ENCODE measurements around the gene ZNF133.
"Not testable (repeated sequence)": the region's sequence is repeated elsewhere in the genome, so short reads cannot be mapped to it uniquely, and the experiment has no call there.

The ZNF133 gene

GRCh38 chr20:18258126-18258860 lies 30.0 kb upstream of the ZNF133 start:
- H3K4me3 ChIP-seq (ENCODE audit: low read depth in 1 of 2, low read length in 2 of 2): no peak overlapping the region
- H3K9ac ChIP-seq (ENCODE audit: low read depth in 1 of 2, low read length in 2 of 2): no peak overlapping the region
- H3K27ac ChIP-seq (ENCODE audit: low read depth, low read length): no peak overlapping the region
- H3K9me3 ChIP-seq (ENCODE audit: control insufficient read depth in 1 of 2, low read length in 2 of 2): no peaks in the 10 kb centered on the region
- H3K4me1 ChIP-seq (ENCODE audit: control insufficient read depth in 1 of 2, insufficient read depth in 2 of 2, low read length in 2 of 2): no peaks in the 10 kb centered on the region
- H3K36me3 ChIP-seq (ENCODE audit: control insufficient read depth in 1 of 2, insufficient read depth in 2 of 2, low read length in 2 of 2): no peaks in the 10 kb centered on the region
- H3K27me3 ChIP-seq (ENCODE audit: control insufficient read depth in 1 of 2, insufficient read depth in 2 of 2, low read length in 2 of 2): no peaks in the 10 kb centered on the region

GRCh38 chr20:18259730-18260129 lies 28.6 kb upstream of the ZNF133 start:
- Histone ChIP-seq H3K9me3 (ENCODE audit: control insufficient read depth in 1 of 2, low read length in 2 of 2) (no peaks in the 10 kb centered on the region), H3K27me3 (ENCODE audit: control insufficient read depth in 1 of 2, insufficient read depth in 2 of 2, low read length in 2 of 2) (no peaks in the 10 kb centered on the region), H3K9ac (ENCODE audit: low read depth in 1 of 2, low read length in 2 of 2) (no peak overlapping the region), H3K27ac (ENCODE audit: low read depth, low read length) (no peak overlapping the region), H3K36me3 (ENCODE audit: control insufficient read depth in 1 of 2, insufficient read depth in 2 of 2, low read length in 2 of 2) (no peaks in the 10 kb centered on the region), H3K4me1 (ENCODE audit: control insufficient read depth in 1 of 2, insufficient read depth in 2 of 2, low read length in 2 of 2) (no peaks in the 10 kb centered on the region), H3K4me3 (ENCODE audit: low read depth in 1 of 2, low read length in 2 of 2) (no peak overlapping the region)

DNA sequence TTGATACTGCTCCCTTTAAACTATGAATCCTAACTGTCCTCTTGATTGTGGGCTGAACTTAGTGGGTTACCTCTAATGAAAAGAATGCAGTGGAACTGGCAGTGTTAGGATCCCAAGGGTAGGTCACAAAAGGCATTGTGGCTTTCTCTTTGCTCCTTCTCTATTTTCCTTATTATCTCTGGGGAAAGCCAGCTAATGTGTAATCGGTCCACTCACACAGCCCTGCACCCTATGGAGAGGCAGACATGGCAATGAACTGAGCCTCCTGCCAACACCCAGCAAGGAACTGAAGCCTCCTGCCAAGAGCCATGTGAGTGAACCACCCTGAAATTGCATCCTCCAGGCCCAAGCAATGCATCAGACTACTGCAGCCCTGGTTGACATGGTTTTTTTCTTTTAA lies 24.6 kb upstream of the ZNF133 start:
- H3K9ac ChIP-seq (ENCODE audit: low read depth in 1 of 2, low read length in 2 of 2): no peak overlapping the region
- H3K4me3 ChIP-seq (ENCODE audit: low read depth in 1 of 2, low read length in 2 of 2): no peak overlapping the region
- H3K27ac ChIP-seq (ENCODE audit: low read depth, low read length): no peak overlapping the region
- no peaks in the 10 kb centered on the region for H3K4me1 ChIP-seq (ENCODE audit: control insufficient read depth in 1 of 2, insufficient read depth in 2 of 2, low read length in 2 of 2)
- H3K27me3 ChIP-seq (ENCODE audit: control insufficient read depth in 1 of 2, insufficient read depth in 2 of 2, low read length in 2 of 2): no peaks in the 10 kb centered on the region
- no peaks in the 10 kb centered on the region for H3K36me3 ChIP-seq (ENCODE audit: control insufficient read depth in 1 of 2, insufficient read depth in 2 of 2, low read length in 2 of 2)
- no peaks in the 10 kb centered on the region for H3K9me3 ChIP-seq (ENCODE audit: control insufficient read depth in 1 of 2, low read length in 2 of 2)

DNA sequence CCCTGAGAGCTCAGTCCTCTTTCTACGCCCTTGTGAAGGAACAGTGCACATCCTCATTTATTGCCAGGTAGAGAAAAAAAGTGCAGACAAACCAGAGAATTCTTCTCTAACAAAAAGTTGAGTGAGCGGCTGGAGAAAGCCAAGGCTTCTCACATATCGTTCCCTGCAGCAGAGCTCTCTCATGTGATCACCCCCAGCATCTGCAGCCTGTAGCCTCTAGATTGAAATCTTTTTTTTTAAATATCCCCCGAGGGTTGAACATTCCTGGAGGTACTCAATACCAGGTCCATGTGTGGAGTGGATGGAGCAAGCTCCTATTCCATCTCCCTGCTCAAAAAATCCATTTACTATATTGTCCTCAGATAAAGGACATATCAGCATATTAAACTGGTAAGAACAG lies 22.9 kb upstream of the ZNF133 start:
- H3K9ac ChIP-seq (ENCODE audit: low read depth in 1 of 2, low read length in 2 of 2): no peak overlapping the region
- H3K27ac ChIP-seq (ENCODE audit: low read depth, low read length): no peak overlapping the region
- no peaks in the 10 kb centered on the region for H3K27me3 ChIP-seq (ENCODE audit: control insufficient read depth in 1 of 2, insufficient read depth in 2 of 2, low read length in 2 of 2)
- H3K9me3 ChIP-seq (ENCODE audit: control insufficient read depth in 1 of 2, low read length in 2 of 2): no peaks in the 10 kb centered on the region
- H3K36me3 ChIP-seq (ENCODE audit: control insufficient read depth in 1 of 2, insufficient read depth in 2 of 2, low read length in 2 of 2): no peaks in the 10 kb centered on the region
- H3K4me1 ChIP-seq (ENCODE audit: control insufficient read depth in 1 of 2, insufficient read depth in 2 of 2, low read length in 2 of 2): peaks cover 0 to 7% of the 10 kb centered on the region in 2 donors
- H3K4me3 ChIP-seq (ENCODE audit: low read depth in 1 of 2, low read length in 2 of 2): no peak overlapping the region

GRCh38 chr20:18266282-18266681 lies 22.0 kb upstream of the ZNF133 start:
- Histone ChIP-seq H3K4me1 (ENCODE audit: control insufficient read depth in 1 of 2, insufficient read depth in 2 of 2, low read length in 2 of 2) (peaks cover 5 to 7% of the 10 kb centered on the region in 2 donors), H3K4me3 (ENCODE audit: low read depth in 1 of 2, low read length in 2 of 2) (no peak overlapping the region), H3K27ac (ENCODE audit: low read depth, low read length) (no peak overlapping the region), H3K9me3 (ENCODE audit: control insufficient read depth in 1 of 2, low read length in 2 of 2) (no peaks in the 10 kb centered on the region), H3K27me3 (ENCODE audit: control insufficient read depth in 1 of 2, insufficient read depth in 2 of 2, low read length in 2 of 2) (no peaks in the 10 kb centered on the region), H3K9ac (ENCODE audit: low read depth in 1 of 2, low read length in 2 of 2) (no peak overlapping the region), H3K36me3 (ENCODE audit: control insufficient read depth in 1 of 2, insufficient read depth in 2 of 2, low read length in 2 of 2) (no peaks in the 10 kb centered on the region)

DNA sequence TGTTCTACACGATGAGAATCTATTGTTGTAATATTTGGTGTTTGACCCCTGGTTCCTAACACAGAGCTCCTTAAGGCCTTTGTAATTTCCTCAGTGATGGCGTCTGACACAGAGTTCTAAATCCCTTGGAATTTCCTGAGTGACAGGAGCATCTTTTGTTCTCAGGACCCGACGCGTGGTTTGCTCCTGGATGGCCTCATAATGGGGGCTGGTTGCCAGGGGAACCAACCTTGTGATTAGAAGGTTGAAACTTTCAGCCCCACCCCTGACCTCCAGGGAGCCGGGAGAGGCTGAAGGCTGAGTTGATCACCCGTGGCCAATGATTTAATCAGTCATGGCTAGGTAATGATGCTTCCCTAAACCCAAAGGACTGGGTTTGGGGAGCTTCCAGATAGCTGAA lies 20.5 kb upstream of the ZNF133 start:
- Histone ChIP-seq H3K4me1 (ENCODE audit: control insufficient read depth in 1 of 2, insufficient read depth in 2 of 2, low read length in 2 of 2) (peaks cover 5 to 7% of the 10 kb centered on the region in 2 donors), H3K27ac (ENCODE audit: low read depth, low read length) (no peak overlapping the region), H3K36me3 (ENCODE audit: control insufficient read depth in 1 of 2, insufficient read depth in 2 of 2, low read length in 2 of 2) (no peaks in the 10 kb centered on the region), H3K9me3 (ENCODE audit: control insufficient read depth in 1 of 2, low read length in 2 of 2) (no peaks in the 10 kb centered on the region), H3K4me3 (ENCODE audit: low read depth in 1 of 2, low read length in 2 of 2) (no peak overlapping the region), H3K27me3 (ENCODE audit: control insufficient read depth in 1 of 2, insufficient read depth in 2 of 2, low read length in 2 of 2) (no peaks in the 10 kb centered on the region), H3K9ac (ENCODE audit: low read depth in 1 of 2, low read length in 2 of 2) (no peak overlapping the region)

DNA sequence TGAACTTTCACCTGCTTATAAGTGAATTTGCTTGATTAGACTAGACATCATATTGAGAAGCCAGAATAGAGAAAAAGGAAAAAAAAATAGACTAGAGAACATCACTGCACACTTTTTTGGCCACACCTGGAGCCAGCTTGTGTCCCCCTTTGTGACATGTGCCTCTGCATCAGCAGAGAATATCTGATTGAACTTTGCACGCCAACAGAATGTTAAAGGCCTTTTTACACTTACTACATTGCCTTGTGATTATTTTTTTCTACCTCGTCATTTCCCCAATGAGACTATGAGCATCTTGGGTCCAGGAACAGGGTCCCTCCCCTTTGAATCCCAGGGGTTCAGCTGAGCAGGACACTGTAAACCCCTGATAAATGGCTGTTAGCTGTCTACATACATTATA lies 17.2 kb upstream of the ZNF133 start:
- H3K27ac ChIP-seq (ENCODE audit: low read depth, low read length): no peak overlapping the region
- peaks cover 2 to 7% of the 10 kb centered on the region in 2 donors for H3K27me3 ChIP-seq (ENCODE audit: control insufficient read depth in 1 of 2, insufficient read depth in 2 of 2, low read length in 2 of 2)
- H3K9me3 ChIP-seq (ENCODE audit: control insufficient read depth in 1 of 2, low read length in 2 of 2): no peaks in the 10 kb centered on the region
- H3K9ac ChIP-seq (ENCODE audit: low read depth in 1 of 2, low read length in 2 of 2): no peak overlapping the region
- H3K36me3 ChIP-seq (ENCODE audit: control insufficient read depth in 1 of 2, insufficient read depth in 2 of 2, low read length in 2 of 2): no peaks in the 10 kb centered on the region
- H3K4me1 ChIP-seq (ENCODE audit: control insufficient read depth in 1 of 2, insufficient read depth in 2 of 2, low read length in 2 of 2): peaks cover 5 to 7% of the 10 kb centered on the region in 2 donors
- no peak overlapping the region for H3K4me3 ChIP-seq (ENCODE audit: low read depth in 1 of 2, low read length in 2 of 2)

DNA sequence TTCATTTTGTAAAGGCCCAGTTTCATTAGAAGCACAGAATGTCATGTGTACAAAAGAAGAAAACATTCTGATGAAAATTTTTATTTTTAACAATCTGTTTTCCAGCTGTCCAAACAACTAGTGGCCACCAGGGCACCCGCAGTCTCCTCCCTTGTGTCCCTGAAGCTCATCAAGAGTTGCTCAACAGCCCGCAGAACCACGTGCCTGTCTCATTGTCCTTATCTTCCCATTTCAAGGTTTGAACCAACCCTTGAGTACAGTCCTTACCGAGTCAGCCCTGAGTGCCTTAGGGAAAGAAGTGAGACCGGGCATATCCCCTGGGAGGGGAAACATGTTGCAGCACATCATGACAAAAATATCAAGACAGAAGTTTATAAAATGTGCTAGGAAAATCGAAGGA lies 15.9 kb upstream of the ZNF133 start:
- Histone ChIP-seq H3K9ac (ENCODE audit: low read depth in 1 of 2, low read length in 2 of 2) (no peak overlapping the region), H3K27ac (ENCODE audit: low read depth, low read length) (no peak overlapping the region), H3K9me3 (ENCODE audit: control insufficient read depth in 1 of 2, low read length in 2 of 2) (no peaks in the 10 kb centered on the region), H3K4me3 (ENCODE audit: low read depth in 1 of 2, low read length in 2 of 2) (no peak overlapping the region), H3K36me3 (ENCODE audit: control insufficient read depth in 1 of 2, insufficient read depth in 2 of 2, low read length in 2 of 2) (no peaks in the 10 kb centered on the region), H3K27me3 (ENCODE audit: control insufficient read depth in 1 of 2, insufficient read depth in 2 of 2, low read length in 2 of 2) (peaks cover 2 to 7% of the 10 kb centered on the region in 2 donors), H3K4me1 (ENCODE audit: control insufficient read depth in 1 of 2, insufficient read depth in 2 of 2, low read length in 2 of 2) (peaks cover 7 to 9% of the 10 kb centered on the region in 2 donors)

DNA sequence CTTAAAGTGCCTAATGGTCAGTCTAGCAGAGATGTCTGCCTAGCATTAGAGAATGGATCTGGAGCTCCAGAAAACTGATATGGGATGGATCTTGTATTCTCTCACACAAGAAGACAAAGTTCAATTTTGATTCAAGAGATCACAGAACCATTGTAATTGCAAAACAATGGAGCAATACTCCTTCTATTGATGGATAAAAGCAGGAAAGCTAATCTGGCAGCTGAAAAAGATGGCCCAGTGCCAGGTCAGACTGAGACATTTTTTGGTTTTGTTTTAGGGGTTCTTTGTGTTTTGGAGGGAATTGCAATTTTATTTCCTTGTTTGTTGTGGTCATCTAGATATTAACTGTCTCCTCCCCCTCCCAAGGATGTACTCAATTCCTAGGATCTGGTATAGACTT lies 14.6 kb upstream of the ZNF133 start:
- H3K36me3 ChIP-seq (ENCODE audit: control insufficient read depth in 1 of 2, insufficient read depth in 2 of 2, low read length in 2 of 2): no peaks in the 10 kb centered on the region
- no peak overlapping the region for H3K9ac ChIP-seq (ENCODE audit: low read depth in 1 of 2, low read length in 2 of 2)
- peaks cover 7 to 9% of the 10 kb centered on the region in 2 donors for H3K4me1 ChIP-seq (ENCODE audit: control insufficient read depth in 1 of 2, insufficient read depth in 2 of 2, low read length in 2 of 2)
- H3K4me3 ChIP-seq (ENCODE audit: low read depth in 1 of 2, low read length in 2 of 2): no peak overlapping the region
- H3K27me3 ChIP-seq (ENCODE audit: control insufficient read depth in 1 of 2, insufficient read depth in 2 of 2, low read length in 2 of 2): peaks cover 2 to 7% of the 10 kb centered on the region in 2 donors
- H3K9me3 ChIP-seq (ENCODE audit: control insufficient read depth in 1 of 2, low read length in 2 of 2): no peaks in the 10 kb centered on the region
- no peak overlapping the region for H3K27ac ChIP-seq (ENCODE audit: low read depth, low read length)

DNA sequence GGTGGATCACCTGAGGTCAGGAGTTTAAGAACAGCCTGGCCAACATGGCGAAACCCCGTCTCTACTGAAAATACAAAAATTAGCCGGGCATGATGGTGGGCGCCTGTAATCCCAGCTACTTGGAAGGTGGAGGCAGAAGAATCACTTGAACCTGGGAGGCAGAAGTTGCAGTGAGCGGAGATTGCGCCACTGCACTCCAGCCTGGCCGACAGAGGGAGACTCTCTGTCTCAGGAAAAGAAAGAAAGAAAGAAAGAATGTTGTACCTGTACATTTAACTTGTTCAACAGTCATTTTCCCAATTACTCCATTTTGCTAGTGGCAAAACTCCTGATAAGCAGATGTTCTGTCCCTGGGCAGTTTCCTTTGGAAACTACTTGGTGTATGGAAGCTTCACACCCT lies 12.4 kb upstream of the ZNF133 start:
- H3K4me3 ChIP-seq (ENCODE audit: low read depth in 1 of 2, low read length in 2 of 2); H3K9me3 ChIP-seq (ENCODE audit: control insufficient read depth in 1 of 2, low read length in 2 of 2); H3K36me3 ChIP-seq (ENCODE audit: control insufficient read depth in 1 of 2, insufficient read depth in 2 of 2, low read length in 2 of 2); H3K9ac ChIP-seq (ENCODE audit: low read depth in 1 of 2, low read length in 2 of 2); H3K27ac ChIP-seq (ENCODE audit: low read depth, low read length); H3K4me1 ChIP-seq (ENCODE audit: control insufficient read depth in 1 of 2, insufficient read depth in 2 of 2, low read length in 2 of 2): not testable (repeated sequence)
- H3K27me3 ChIP-seq (ENCODE audit: control insufficient read depth in 1 of 2, insufficient read depth in 2 of 2, low read length in 2 of 2): peaks cover 7 to 16% of the 10 kb centered on the region in 2 donors
